HAP-1 (cell line): ENCODE measurements around the gene CCDC27.

Experiments
- DNase-seq, 2 experiments: peaks; one replicate each; pipeline ENCODE4 v3.0.0-alpha.2; 2016 to 2020; ENCODE audit warnings: low spot score in 2 of 2
- H3K27me3 ChIP-seq: fragments of 250-450 bp; sonication (Bioruptor Pico); 2 replicates; pipeline ENCODE4 v1.5.1; 2020; ENCODE audit warnings: low read depth, mild to moderate bottlenecking, moderate library complexity
- H3K36me3 ChIP-seq: fragments of 250-450 bp; sonication (Bioruptor Pico); replicated peaks from 2 replicates; pipeline ENCODE4 v1.5.1; 2020; ENCODE audit warnings: mild to moderate bottlenecking
- H3K4me1 ChIP-seq: fragments of 250-450 bp; sonication (Bioruptor Pico); 2 replicates; pipeline ENCODE4 v1.5.1; 2020; ENCODE audit warnings: mild to moderate bottlenecking
- H3K4me3 ChIP-seq: fragments of 250-450 bp; sonication (Bioruptor Pico); 2 replicates; pipeline ENCODE4 v1.5.1; 2020; ENCODE audit warnings: mild to moderate bottlenecking, moderate library complexity
- H3K9me3 ChIP-seq: fragments of 250-450 bp; sonication (Bioruptor Pico); 2 replicates; pipeline ENCODE4 v1.5.1; 2020; ENCODE audit warnings: mild to moderate bottlenecking, moderate library complexity
- in situ Hi-C: fragments of 300-500 bp; cut with MboI; formaldehyde crosslinking; loops from 3 replicates; pipeline ENCODE4 v1.14.3; 2020; ENCODE audit warnings: low sequenced_read_pairs, inconsistent platforms, mixed read lengths

The CCDC27 gene

DNA sequence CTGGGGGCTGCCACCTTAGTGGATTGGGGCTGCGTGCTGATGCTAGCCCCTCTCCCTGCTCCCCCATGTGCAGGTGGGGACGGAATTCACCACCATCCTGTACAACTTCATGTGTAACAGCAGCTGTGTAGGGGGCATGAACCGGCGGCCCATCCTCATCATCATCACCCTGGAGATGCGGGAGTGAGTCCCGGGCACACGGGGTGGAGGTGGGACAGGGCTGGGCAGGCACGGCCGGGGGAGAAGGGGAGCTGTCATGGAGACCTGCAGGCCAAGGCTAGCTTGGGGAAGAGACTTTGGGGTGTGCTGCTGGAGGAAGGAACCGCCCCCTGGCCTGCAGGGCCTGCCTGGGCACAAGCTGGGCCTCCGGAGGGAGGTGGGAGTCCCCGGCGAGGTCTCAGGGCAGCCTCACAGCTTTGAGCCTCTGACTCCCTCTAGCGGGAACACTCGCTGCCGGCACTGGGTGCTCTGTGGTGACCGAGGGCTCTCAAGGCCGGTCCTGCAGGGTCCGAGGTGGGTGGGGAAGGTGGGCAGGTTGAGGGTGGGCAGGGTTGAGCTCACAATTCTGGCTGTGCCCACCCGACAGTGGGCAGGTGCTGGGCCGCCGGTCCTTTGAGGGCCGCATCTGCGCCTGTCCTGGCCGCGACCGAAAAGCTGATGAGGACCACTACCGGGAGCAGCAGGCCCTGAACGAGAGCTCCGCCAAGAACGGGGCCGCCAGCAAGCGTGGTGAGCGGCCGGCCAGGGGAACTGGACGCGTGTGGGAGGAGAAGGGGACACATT lies 25.0 kb upstream of the CCDC27 start:
- in situ Hi-C loops = no loop called here
- Histone ChIP-seq H3K27me3 (no peaks in the 10 kb centered on the region), H3K9me3 (no peaks in the 10 kb centered on the region), H3K4me1 (no peaks in the 10 kb centered on the region), H3K4me3 (no peak overlapping the region), H3K36me3 (no peaks in the 10 kb centered on the region)
- peak in 1 of 2 experiments; percentile 59 for DNase-seq

GRCh38 chr1:3727825-3728776 lies 24.1 kb upstream of the CCDC27 start:
- no peaks in the 10 kb centered on the region for H3K36me3 ChIP-seq
- no peaks in the 10 kb centered on the region for H3K9me3 ChIP-seq
- H3K27me3 ChIP-seq = no peaks in the 10 kb centered on the region
- H3K4me3 ChIP-seq = no peak overlapping the region
- no peak for DNase-seq
- in situ Hi-C loops = no loop called here
- H3K4me1 ChIP-seq = no peaks in the 10 kb centered on the region

DNA sequence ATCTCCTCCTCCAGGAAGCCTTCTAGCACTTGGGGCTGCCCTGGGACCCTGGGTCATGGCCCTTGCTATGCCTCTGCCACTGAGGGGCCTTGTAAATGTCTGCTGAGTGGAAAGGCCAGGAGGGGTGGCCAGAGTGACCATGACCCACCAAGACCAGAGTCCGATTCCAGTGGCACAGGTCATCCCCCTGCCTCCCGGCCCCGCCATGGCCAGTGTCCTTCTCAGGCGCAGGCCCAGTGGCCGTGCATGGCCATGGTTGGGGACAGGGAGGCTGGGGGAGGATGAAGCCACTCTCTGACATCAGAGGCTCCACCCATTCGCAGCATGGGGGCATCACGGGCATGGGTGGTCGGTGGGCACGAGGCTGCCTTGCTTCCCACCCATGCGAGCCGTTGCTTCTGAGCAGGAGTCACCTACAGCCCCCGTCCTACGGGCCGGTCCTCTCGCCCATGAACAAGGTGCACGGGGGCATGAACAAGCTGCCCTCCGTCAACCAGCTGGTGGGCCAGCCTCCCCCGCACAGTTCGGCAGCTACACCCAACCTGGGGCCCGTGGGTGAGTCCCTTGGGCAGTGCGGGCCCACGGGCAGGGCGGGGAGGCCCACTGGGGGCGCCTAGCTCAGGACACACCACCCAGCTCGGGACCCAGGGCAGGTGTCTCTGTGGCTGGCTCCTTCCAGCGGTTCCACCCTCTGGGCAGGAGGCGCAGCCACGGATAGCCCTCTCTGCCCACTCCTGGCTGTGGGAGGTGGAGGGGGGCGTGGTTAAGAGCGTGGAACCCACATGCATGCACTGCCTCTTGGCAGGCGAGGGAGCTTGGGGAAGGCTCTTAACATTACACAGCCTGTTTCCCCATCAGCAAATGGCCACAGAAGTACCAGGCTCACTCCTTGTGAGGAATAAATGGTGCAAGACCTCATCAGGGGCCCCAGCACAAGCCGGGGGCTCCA lies 22.4 kb upstream of the CCDC27 start:
- Histone ChIP-seq H3K4me1 (no peaks in the 10 kb centered on the region), H3K9me3 (no peaks in the 10 kb centered on the region), H3K36me3 (peaks cover 3% of the 10 kb centered on the region; the same call in 1 of the 2 replicates), H3K27me3 (no peaks in the 10 kb centered on the region), H3K4me3 (no peak overlapping the region)
- in situ Hi-C loops = no loop called here
- no peak for DNase-seq

DNA sequence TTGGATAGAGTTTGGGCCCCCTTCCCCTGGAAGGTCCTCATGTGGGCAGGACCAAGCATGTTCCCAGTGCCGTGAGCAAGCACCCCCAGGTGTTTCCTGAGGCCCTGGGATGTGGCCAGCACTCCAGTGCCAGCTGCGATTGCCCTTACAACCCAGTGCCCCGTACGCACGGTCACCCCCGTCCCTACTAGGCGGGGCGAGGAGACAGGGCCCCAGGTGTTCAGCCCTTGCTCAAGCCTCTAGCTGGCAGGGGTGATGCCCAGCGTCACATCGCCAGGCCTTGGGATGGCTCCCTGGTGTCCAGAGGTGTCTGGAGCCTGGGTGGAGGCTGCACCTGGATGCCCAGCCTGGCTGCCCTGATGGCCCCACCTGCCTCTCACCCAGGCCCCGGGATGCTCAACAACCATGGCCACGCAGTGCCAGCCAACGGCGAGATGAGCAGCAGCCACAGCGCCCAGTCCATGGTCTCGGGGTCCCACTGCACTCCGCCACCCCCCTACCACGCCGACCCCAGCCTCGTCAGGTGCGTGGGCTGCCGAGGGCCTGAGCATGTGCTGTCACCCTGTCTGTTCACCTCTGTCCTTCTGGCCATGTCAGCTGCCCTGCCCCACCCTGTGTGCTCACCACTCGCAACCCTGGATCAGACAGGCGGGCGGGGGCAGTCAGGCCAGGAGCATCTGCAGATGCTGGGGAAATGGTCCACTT lies 21.6 kb upstream of the CCDC27 start:
- peaks cover 5% of the 10 kb centered on the region for H3K36me3 ChIP-seq
- no peaks in the 10 kb centered on the region for H3K4me1 ChIP-seq
- DNase-seq = no peak
- H3K27me3 ChIP-seq = no peaks in the 10 kb centered on the region
- in situ Hi-C loops = no loop called here
- H3K4me3 ChIP-seq = no peak overlapping the region
- H3K9me3 ChIP-seq = no peaks in the 10 kb centered on the region

- DNase-seq = no peak
- peaks cover 12% of the 10 kb centered on the region for H3K36me3 ChIP-seq
- H3K9me3 ChIP-seq = no peaks in the 10 kb centered on the region
- H3K4me3 ChIP-seq = no peak overlapping the region
- in situ Hi-C loops = no loop called here
- no peaks in the 10 kb centered on the region for H3K27me3 ChIP-seq
- H3K4me1 ChIP-seq = no peaks in the 10 kb centered on the region
These were observed 20.4 kb upstream of the CCDC27 start for GRCh38 chr1:3731583-3732433.

GRCh38 chr1:3732434-3733093 lies 19.7 kb upstream of the CCDC27 start:
- peaks cover 15% of the 10 kb centered on the region for H3K36me3 ChIP-seq
- in situ Hi-C loops = no loop called here
- H3K4me1 ChIP-seq = no peaks in the 10 kb centered on the region
- H3K27me3 ChIP-seq = no peaks in the 10 kb centered on the region
- no peak for DNase-seq
- H3K4me3 ChIP-seq = no peak overlapping the region
- H3K9me3 ChIP-seq = no peaks in the 10 kb centered on the region

- no peak for DNase-seq
- in situ Hi-C loops = no loop called here
- H3K4me3 ChIP-seq = no peak overlapping the region
These were observed 19.0 kb upstream of the CCDC27 start for GRCh38 chr1:3733094-3733882.

GRCh38 chr1:3733883-3734589 lies 18.2 kb upstream of the CCDC27 start:
- in situ Hi-C loops = no loop called here
- Histone ChIP-seq H3K9me3 (no peaks in the 10 kb centered on the region), H3K4me3 (no peak overlapping the region), H3K36me3 (peaks cover 27% of the 10 kb centered on the region), H3K27me3 (no peaks in the 10 kb centered on the region), H3K4me1 (no peaks in the 10 kb centered on the region)
- no peak for DNase-seq

More at GRCh38 chr1:3733094-3733882, 19.0 kb upstream of the CCDC27 start:
- no peaks in the 10 kb centered on the region for H3K27me3 ChIP-seq
- H3K4me1 ChIP-seq = no peaks in the 10 kb centered on the region
- no peaks in the 10 kb centered on the region for H3K9me3 ChIP-seq
- peaks cover 21% of the 10 kb centered on the region for H3K36me3 ChIP-seq

DNA sequence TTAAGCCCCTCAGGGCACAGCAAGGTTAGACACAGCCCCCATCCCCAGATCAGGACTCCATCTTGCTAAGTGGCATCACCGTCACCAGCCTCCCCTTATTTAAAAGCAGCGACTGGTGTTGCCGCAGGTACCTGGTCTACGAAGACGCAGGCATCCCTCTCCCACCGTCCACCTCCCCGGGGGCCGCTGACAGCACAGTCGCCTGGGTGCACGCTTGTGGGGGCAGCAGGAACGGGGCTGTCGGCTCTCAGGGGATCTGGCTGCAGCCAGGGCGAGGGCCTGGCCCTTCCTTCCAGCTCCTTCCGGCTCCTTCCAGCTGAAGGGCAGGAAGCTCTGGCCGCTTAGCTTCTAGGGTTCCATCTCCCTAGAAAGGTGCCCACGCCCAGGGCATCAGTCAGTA lies 17.6 kb upstream of the CCDC27 start:
- Histone ChIP-seq H3K9me3 (no peaks in the 10 kb centered on the region), H3K4me3 (no peak overlapping the region), H3K36me3 (peaks cover 27% of the 10 kb centered on the region), H3K4me1 (no peaks in the 10 kb centered on the region), H3K27me3 (no peaks in the 10 kb centered on the region)
- in situ Hi-C loops = no loop called here
- DNase-seq = no peak

- Histone ChIP-seq H3K36me3 (peaks cover 27% of the 10 kb centered on the region), H3K4me1 (no peaks in the 10 kb centered on the region), H3K27me3 (no peaks in the 10 kb centered on the region), H3K9me3 (no peaks in the 10 kb centered on the region), H3K4me3 (no peak overlapping the region)
- no peak for DNase-seq
- in situ Hi-C loops = no loop called here
These were observed 17.1 kb upstream of the CCDC27 start for GRCh38 chr1:3735027-3735681.
